GM03348 (cell line): ENCODE results near the gene IFIH1.

Source experiments
- DNase-seq: peaks from one replicate; pipeline ENCODE4 v3.0.0; 2012; ENCODE audit warnings: low spot score

IFIH1 gene

GRCh38 chr2:162308747-162309503 is 9.6 kb downstream of the IFIH1 start:
- DNase-seq, result no peak

- DNase-seq, result no peak
Observed at GRCh38 chr2:162305901-162306300, 12.6 kb downstream of the IFIH1 start.

GRCh38 chr2:162301877-162302276 is 16.6 kb downstream of the IFIH1 start:
- no peak for DNase-seq

GRCh38 chr2:162301151-162301804 is 17.2 kb downstream of the IFIH1 start:
- DNase-seq, result peak; percentile 61

- peak; percentile 15 for DNase-seq
Observed at GRCh38 chr2:162300266-162300665, 18.2 kb downstream of the IFIH1 start.

GRCh38 chr2:162298669-162299335 is 19.7 kb downstream of the IFIH1 start:
- DNase-seq, result no peak

DNA sequence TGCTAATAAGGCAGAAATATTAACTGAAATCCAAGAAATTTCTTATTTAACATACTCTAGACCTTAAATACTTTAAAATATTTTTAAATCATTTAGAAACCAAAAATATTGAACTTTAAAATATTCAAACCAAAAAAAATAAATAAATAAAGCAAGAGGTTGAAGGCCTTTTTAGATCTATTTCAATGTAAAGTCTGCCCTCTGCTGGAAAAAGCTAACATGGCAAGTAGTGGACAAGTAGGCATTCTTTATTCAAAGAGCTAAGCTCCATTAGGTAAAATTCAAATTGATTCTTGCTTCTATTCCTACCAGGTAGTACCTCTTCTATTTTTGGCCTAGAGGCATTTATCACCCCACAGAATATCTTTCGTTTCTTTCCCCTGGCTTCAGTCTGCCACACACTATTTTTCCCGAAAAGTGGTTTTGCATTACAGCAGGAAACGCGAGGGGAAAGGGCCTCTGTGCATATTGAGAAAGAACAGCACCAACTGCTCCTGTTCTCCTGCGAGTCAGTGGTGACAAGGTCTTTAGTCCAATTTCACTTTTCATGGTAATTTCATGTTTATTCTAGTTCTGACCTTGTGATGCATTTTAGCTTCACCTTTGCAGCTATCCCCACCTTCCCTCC is 20.4 kb downstream of the IFIH1 start:
- DNase-seq, result peak; percentile 47

DNA sequence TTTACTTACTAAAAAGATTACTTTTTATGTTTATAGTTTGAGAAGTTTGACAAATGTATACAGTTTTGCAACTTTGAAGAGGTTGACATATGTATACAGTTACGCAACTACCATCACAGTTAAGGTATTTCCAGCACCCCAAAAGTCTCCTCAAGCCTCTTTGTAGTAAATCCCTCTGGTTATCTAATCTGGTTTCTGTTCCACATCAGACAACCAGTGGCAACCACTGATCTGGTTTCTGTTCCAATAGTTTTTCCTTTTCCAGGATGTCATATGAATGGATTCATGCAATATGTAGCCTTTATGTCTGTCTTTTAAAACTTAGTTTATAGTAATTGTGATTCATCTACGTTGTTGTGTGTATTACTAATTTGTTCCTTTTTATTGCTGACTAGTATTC is 23.5 kb downstream of the IFIH1 start:
- no peak for DNase-seq

DNA sequence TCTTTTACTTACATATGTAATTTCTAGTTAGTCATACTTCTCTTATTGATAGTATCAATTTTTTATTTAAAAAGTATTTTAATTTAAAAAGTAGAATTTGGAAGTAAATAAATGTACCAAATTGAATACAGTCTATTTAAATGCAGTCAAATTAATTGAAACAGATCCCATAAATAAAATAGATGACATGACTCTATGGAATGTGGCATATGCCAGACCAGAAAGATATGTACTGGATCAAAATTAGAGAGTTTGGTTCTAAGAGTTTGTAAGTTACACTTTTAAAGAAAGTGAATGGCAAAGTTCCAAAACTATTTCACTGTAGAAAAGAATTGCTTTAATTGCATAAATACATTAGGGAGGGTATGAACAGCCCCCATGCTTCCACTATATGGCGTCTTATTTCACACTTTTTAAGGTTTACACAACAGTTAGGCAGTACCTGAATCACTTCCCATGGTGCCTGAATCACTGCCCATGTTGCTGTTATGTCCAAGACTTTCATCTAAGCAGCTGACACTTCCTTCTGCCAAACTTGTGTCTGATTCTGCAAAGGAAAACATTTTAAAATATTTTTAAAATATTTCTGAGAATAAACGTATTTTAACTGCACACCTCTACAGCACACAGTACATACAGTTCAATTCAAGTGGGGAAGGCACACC is 25.2 kb downstream of the IFIH1 start:
- no peak for DNase-seq

- no peak for DNase-seq
Observed at GRCh38 chr2:162291748-162292147, 26.7 kb downstream of the IFIH1 start.

- DNase-seq, result no peak
Observed at GRCh38 chr2:162282765-162283425, 35.6 kb downstream of the IFIH1 start.

GRCh38 chr2:162280654-162281053 is 37.8 kb downstream of the IFIH1 start:
- DNase-seq, result no peak

DNA sequence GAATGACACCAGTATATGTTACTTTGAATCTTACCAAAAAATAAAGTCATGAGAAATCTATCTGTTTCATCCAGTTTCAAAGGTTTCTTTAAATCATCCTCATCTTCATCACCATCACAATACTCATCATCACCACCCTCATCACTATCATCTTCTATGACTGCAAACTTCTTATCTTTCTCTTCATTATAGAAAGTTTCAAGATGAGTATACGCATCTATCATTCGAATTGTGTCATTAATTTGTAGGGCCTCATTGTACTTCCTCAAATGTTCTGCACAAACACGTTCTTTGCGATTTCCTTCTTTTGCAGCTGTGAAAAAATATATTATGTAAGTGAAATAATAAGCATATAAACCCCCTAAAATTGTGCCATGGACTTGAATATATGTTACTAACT is 41.1 kb downstream of the IFIH1 start:
- no peak for DNase-seq

- no peak for DNase-seq
Observed at GRCh38 chr2:162267996-162268395, 50.5 kb downstream of the IFIH1 start.

DNA sequence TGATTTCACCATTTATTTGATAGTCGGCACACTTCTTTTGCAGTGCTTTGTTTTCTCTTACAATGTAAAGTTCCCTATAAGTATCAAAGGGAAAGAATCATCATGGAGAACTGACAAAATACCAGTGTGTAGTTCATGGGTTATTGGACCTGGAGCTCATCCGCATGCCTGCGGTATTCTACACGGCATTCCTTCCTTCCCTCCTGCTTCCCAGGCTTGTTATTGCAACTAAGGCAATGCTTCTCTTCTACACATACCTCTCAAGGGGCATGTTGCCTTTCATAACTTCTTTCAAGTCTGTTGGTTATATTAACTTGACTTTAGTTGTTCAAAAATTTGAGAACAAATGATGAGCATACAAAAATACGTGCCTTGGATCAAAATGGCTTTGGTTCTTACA is 51.0 kb downstream of the IFIH1 start:
- no peak for DNase-seq

DNA sequence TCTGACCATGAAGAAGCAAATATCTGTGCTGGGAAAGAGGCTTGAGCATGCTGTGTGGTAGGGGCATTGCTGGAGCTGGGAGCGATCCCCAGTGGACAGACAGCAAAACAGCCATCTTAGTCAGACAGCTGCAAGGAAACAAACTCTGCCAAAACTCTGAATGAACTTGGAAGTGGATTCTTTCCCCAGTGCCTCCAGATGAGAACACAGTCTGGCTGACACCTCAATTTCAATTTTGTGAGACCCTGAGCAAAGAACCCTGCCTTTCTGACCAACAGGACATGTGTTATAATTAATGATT is 52.1 kb downstream of the IFIH1 start:
- DNase-seq, result no peak

- DNase-seq, result no peak
Observed at GRCh38 chr2:162265666-162266459, 52.6 kb downstream of the IFIH1 start.

GRCh38 chr2:162261032-162261945 is 57.2 kb downstream of the IFIH1 start:
- DNase-seq, result peak; percentile 73

GRCh38 chr2:162258686-162259085 is 59.8 kb downstream of the IFIH1 start:
- DNase-seq, result peak; percentile 60

DNA sequence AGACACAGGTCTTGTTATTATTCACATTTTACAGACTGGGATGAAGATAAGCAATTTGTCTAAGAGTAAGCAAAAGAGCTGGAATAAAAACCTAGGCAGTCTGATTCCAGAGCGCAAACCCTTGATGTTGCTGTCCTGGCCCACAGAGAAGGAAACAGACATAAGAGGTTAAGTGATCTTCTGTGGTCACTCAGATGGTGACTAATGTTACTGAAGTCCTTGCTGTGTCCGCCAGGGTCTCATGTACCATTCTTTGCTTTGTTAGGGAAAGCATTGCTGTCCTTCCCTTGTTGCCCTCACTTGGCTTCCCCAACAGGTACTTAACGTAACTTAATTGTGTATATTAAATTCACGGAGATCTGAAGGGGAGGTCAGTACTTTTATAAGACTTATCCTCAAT is 60.3 kb downstream of the IFIH1 start:
- DNase-seq, result no peak
